Panc1 (cell line): ENCODE measurements around the gene ZNF516. TPM values are rescaled to one million over a fixed set of nuclear protein-coding genes. Genes with fewer than 3 reads are reported as not detected.

Experiments used
- ATAC-seq: fragments of 200-7000 bp; cut with Tn5 transposase; 2 replicates; pipeline ENCODE4 v1.9.1; 2020; ENCODE audit warnings: mild to moderate bottlenecking, moderate library complexity
- BruUV-seq: library from RNA; stranded (reverse); fragments of 400-500 nt; replicated peaks from 2 replicates; lab custom pipeline; 2021; lab: Mats Ljungman, UMichigan
- CTCF ChIA-PET: fragments of 300-600 bp; sonication (Branson Sonifier 250); formaldehyde crosslinking; loops from one replicate; lab custom pipeline; 2022; ENCODE audit warnings: antibody characterized with exemption; lab: Charles Lee
- POLR2A ChIA-PET: fragments of 300-600 bp; sonication (Branson Sonifier 250); formaldehyde crosslinking; loops from one replicate; lab custom pipeline; 2022; ENCODE audit warnings: antibody characterized with exemption; lab: Charles Lee
- DNase-seq: peaks from one replicate; pipeline ENCODE4 v3.0.0-alpha.2; 2010; ENCODE audit warnings: low read depth, low spot score
- H3K27ac ChIP-seq: 2 replicates; pipeline ENCODE4 v1.5.1; 2011; ENCODE audit warnings: mild to moderate bottlenecking, low read length, inconsistent platforms
- H3K27me3 ChIP-seq: fragments of 200-500 bp; sonication (Bioruptor generic); 2 replicates; pipeline ENCODE4 v1.6.0; 2014; ENCODE audit warnings: low read length, inconsistent platforms; ENCODE audit not compliant: control insufficient read depth, insufficient read depth
- H3K36me3 ChIP-seq: fragments of 200-500 bp; sonication (Bioruptor generic); 2 replicates; pipeline ENCODE4 v1.5.1; 2014; ENCODE audit warnings: inconsistent platforms, mild to moderate bottlenecking, low read length, moderate library complexity; ENCODE audit not compliant: control insufficient read depth, insufficient read depth
- H3K4me1 ChIP-seq: 2 replicates; pipeline ENCODE4 v1.5.1; 2011; ENCODE audit warnings: inconsistent platforms, mild to moderate bottlenecking, low read length, moderate library complexity; ENCODE audit not compliant: control insufficient read depth, insufficient read depth
- H3K4me3 ChIP-seq, 2 experiments: 2 replicates each; pipeline ENCODE4 v1.5.1; 2011 to 2012; ENCODE audit warnings: low read depth in 2 of 2, low read length in 2 of 2, mild to moderate bottlenecking in 2 of 2, inconsistent platforms in 1 of 2, moderate library complexity in 1 of 2
- H3K9me3 ChIP-seq: fragments of 200-500 bp; sonication (Bioruptor generic); 2 replicates; pipeline ENCODE4 v1.5.1; 2014; ENCODE audit warnings: low read depth, mild to moderate bottlenecking, inconsistent platforms, low read length, moderate library complexity; ENCODE audit not compliant: control insufficient read depth, insufficient read depth
- CTCF ChIP-seq: fragments of 450-650 bp; IDR thresholded peaks from 2 replicates; pipeline ENCODE4 v1.5.1; 2017; ENCODE audit warnings: mild to moderate bottlenecking
- POLR2AphosphoS5 ChIP-seq: IDR thresholded peaks from 2 replicates; pipeline ENCODE4 v1.6.1; 2012; ENCODE audit warnings: mild to moderate bottlenecking, low read depth, low read length, moderate library complexity
- REST ChIP-seq, 2 experiments: IDR thresholded peaks; 2 replicates each; pipeline ENCODE4 v1.6.1; 2011 to 2012; ENCODE audit warnings: low read depth in 2 of 2, control low read depth in 1 of 2, low read length in 1 of 2, mild to moderate bottlenecking in 1 of 2, moderate library complexity in 1 of 2; ENCODE audit not compliant: insufficient read depth in 1 of 2
- SIN3A ChIP-seq: IDR thresholded peaks from 2 replicates; pipeline ENCODE4 v1.6.1; 2012; ENCODE audit warnings: low read depth, mild to moderate bottlenecking, low read length, moderate library complexity, borderline replicate concordance; ENCODE audit not compliant: insufficient read depth
- TCF7L2 ChIP-seq: IDR thresholded peaks from 2 replicates; pipeline ENCODE4 v1.6.1; 2011; ENCODE audit warnings: mild to moderate bottlenecking, low read depth, low read length, inconsistent platforms
- in situ Hi-C: cut with HindIII; loops from 2 replicates; pipeline ENCODE4 v1.10.0; 2016; ENCODE audit warnings: low sequenced_read_pairs, low pct_unique_long_range_greater_than_20kb
- intact Hi-C: fragments of 100-400 bp; cut with micrococcal nuclease; formaldehyde crosslinking; loops from one replicate; pipeline ENCODE4 v1.10.0; 2022; ENCODE audit not compliant: unreplicated experiment
- total RNA-seq: library from RNA; stranded (reverse); gene quantifications from one replicate; pipeline ENCODE4 v1.2.1, GENCODE V29; 2021; ENCODE audit not compliant: unreplicated experiment

The ZNF516 gene
- total RNA-seq, 1 experiment from 2014 or later = 28.6 TPM

GRCh38 chr18:76357174-76357573, 137.9 kb downstream of the ZNF516 start:
- Histone ChIP-seq H3K9me3 (no peaks in the 10 kb centered on the region; the same call in 1 of the 2 replicates), H3K4me1 (0 out of 2 replicates have a peak, but pooled peaks cover 2% of the 10 kb centered on the region), H3K27me3 (no peaks in the 10 kb centered on the region), H3K36me3 (no peaks in the 10 kb centered on the region), H3K27ac (no peak overlapping the region), H3K4me3 (no peak overlapping the region)
- TF ChIP-seq CTCF (no peak), TCF7L2 (no peak), SIN3A (no peak), POLR2AphosphoS5 (no peak), REST (IDR thresholded peaks at IDR 0.05; ENCODE audit: insufficient read depth in 1 of 2, low read depth in 2 of 2, low read length in 1 of 2) (no peak)
- POLR2A ChIA-PET = no interaction called here
- in situ Hi-C loops (no loop called here), intact Hi-C loops (no loop called here)
- CTCF ChIA-PET = no interaction called here
- no peak for ATAC-seq
- BruUV-seq = no TSS peak
- no peak for DNase-seq

DNA sequence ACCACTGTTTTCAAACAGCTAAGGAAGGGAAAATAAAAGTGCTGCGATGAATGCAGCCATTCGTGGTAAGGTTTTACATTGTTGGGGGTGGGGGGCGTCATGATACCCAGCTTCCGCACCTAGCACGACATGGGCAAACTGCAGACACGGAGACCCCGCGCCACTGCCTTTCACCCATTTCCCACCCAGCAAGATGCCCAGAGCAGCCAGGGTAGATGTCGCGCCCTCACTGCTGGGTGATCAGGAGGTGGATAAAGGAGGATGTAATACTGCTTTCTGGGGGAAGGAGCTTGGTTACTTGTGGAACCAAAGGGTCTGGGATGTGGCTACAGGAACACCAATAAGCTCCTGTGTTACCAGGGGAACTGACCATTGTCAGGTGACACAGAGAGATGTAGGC, 138.4 kb downstream of the ZNF516 start:
- DNase-seq (no peak), ATAC-seq (no peak)
- BruUV-seq = no TSS peak
- no peaks in the 10 kb centered on the region for H3K27me3 ChIP-seq
- TF ChIP-seq POLR2AphosphoS5 (no peak), REST (IDR thresholded peaks at IDR 0.05; ENCODE audit: insufficient read depth in 1 of 2, low read depth in 2 of 2, low read length in 1 of 2) (no peak), CTCF (no peak), SIN3A (no peak), TCF7L2 (no peak)
- no peak overlapping the region for H3K4me3 ChIP-seq
- intact Hi-C loops (no loop called here), in situ Hi-C loops (no loop called here)
- no peak overlapping the region for H3K27ac ChIP-seq
- no peaks in the 10 kb centered on the region; the same call in 1 of the 2 replicates for H3K9me3 ChIP-seq
- POLR2A ChIA-PET = no interaction called here
- CTCF ChIA-PET = no interaction called here
- no peaks in the 10 kb centered on the region for H3K36me3 ChIP-seq
- H3K4me1 ChIP-seq = peaks cover 5% of the 10 kb centered on the region; the same call in 1 of the 2 replicates
